Dendritic cell treated with granulocyte-macrophage colony-stimulating factor and Interleukin-4, amounts not matched to agents 40 ng/mL and 50 ng/mL, for 4 days (primary cell): ENCODE results near the gene PLCL2.

Source experiments
- H3K27ac Mint-ChIP-seq: one replicate; pipeline ENCODE4 v1.8.0; 2022; ENCODE audit warnings: mild to moderate bottlenecking, mixed read lengths
- H3K27me3 Mint-ChIP-seq: one replicate; pipeline ENCODE4 v1.8.0; 2022; ENCODE audit warnings: mild to moderate bottlenecking, mixed read lengths
- H3K36me3 Mint-ChIP-seq: one replicate; pipeline ENCODE4 v1.8.0; 2022; ENCODE audit warnings: low read depth, mixed read lengths
- H3K4me1 Mint-ChIP-seq: one replicate; pipeline ENCODE4 v1.8.0; 2022; ENCODE audit warnings: low read depth, mixed read lengths
- H3K4me3 Mint-ChIP-seq: one replicate; pipeline ENCODE4 v1.8.0; 2022; ENCODE audit warnings: mild to moderate bottlenecking, moderate library complexity, mixed read lengths
- H3K9me3 Mint-ChIP-seq: one replicate; pipeline ENCODE4 v1.8.0; 2022; ENCODE audit warnings: mixed read lengths
- intact Hi-C: fragments of 100-400 bp; cut with micrococcal nuclease; formaldehyde crosslinking; loops from one replicate; pipeline ENCODE4 v1.15.0; 2022

The PLCL2 gene

DNA sequence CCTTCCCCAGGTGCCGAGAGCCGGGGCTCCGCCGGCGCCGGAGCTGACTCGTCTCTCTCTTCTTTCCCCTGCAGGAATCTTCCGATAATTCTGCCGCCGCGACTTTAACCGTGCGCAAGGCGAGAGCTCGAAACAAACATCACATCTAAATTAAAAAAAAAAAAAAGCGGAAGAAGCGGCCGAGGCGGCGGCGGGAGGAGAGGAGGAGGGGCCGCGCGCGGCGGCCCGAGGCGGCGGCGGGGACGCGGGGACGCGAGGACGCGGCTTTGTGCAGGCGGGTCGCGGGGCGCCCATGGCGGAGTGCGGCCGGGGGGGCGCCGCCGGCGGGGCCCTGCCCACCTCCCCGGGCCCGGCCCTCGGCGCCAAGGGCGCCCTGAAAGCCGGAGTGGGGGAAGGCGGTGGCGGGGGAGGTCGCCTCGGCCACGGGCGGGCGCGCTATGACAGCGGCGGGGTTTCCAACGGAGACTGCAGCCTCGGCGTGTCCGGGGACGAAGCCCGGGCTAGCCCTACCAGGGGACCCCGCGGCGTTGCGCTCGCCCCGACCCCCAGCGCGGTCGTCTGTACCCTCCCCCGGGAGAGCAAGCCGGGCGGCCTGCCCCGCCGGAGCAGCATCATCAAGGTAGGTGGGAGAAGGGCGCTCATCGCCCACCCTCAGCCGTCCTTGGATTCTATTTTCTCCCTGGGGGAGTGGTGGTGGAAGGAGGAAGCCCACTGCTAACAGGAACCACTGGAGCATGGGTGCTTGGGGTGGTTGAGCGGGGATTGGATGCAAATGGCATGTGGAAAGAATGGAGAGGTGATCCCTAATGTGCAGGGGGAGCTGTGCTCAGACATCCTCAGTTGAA, at the start of gene PLCL2:
TSS of gene PLCL2 (plus strand) at position 208 of the 845 bp plus-strand sequence. CDS start at position 293, 85 bp downstream.
- Mint-ChIP-seq H3K9me3 (no peaks in the 10 kb centered on the region), H3K36me3 (peaks cover 16% of the 10 kb centered on the region), H3K4me3 (peak within 1 kb of the TSS; percentile 93), H3K27me3 (no peaks in the 10 kb centered on the region), H3K27ac (peak within 1 kb of the TSS; percentile 84), H3K4me1 (peaks cover 53% of the 10 kb centered on the region)
- intact Hi-C loops: loop anchor here (5.0 to 10.0 kb wide), 2 partner anchors 43 to 280 kb away; partner anchors contain the start of gene DAZL

DNA sequence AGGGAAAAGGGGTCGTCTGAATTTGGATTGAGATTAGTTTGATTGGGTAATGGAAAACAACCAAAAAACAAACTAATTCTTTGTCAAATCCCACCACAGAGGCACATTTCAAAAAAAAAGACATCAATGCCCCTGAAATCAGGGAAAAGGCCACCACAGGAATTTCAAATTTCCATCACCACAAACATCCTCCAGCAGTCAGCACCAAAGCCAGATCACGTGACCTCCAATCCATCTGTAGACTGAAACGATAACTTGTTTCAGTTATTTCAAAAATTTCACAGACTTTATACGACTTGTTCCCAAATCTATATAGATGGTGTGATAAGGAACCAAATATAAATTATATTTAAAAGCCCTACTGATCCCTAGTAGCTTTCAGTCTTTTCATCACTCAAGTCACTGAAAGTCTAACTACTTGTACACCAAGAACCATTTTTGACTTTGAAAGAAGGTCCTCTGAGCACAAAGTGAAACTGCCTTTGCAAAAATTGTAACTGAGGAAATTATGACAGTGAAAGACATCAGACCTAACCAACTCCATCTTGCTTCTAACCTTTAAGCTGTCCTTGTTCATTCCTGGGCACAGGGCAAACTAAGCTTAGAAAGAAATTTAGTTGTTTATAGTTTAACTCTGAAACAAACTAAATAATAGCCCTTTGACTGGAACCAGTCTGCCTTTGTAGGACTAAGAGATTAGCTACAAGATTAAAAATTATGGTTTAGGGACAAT, 48.1 kb upstream of the PLCL2 start:
- Mint-ChIP-seq H3K27ac (no peak overlapping the region), H3K36me3 (no peaks in the 10 kb centered on the region), H3K9me3 (no peaks in the 10 kb centered on the region), H3K27me3 (no peaks in the 10 kb centered on the region), H3K4me1 (peaks cover 2% of the 10 kb centered on the region), H3K4me3 (no peak overlapping the region)
- intact Hi-C loops: loop anchor here (10.0 kb wide), 1 partner anchor 198 kb away; no protein-coding TSS in a partner anchor

DNA sequence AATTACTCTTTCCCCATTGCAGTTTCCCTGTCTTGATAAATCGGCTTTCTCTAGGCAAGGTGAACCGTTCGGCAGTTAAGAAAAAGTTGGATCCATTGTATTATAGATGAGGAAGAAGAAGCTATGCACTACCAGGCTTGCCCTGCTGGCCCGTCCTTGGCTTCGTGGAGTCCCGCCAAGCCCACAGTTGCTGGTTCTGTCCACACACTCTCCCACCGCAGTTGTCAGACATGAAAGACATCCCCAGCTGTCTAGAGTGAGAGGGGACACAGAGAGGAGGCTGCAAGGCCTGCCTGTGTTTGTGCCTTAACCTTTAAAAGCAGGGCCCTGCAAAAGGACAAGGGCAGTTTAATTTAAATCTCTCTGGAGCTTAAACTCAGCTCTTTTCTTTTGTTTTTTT, 47.2 kb upstream of the PLCL2 start:
- Mint-ChIP-seq H3K27me3 (no peaks in the 10 kb centered on the region), H3K9me3 (no peaks in the 10 kb centered on the region), H3K36me3 (no peaks in the 10 kb centered on the region), H3K4me1 (peaks cover 11% of the 10 kb centered on the region), H3K4me3 (no peak overlapping the region), H3K27ac (no peak overlapping the region)
- intact Hi-C loops: loop anchor here (10.0 kb wide), 1 partner anchor 197 kb away; no protein-coding TSS in a partner anchor

DNA sequence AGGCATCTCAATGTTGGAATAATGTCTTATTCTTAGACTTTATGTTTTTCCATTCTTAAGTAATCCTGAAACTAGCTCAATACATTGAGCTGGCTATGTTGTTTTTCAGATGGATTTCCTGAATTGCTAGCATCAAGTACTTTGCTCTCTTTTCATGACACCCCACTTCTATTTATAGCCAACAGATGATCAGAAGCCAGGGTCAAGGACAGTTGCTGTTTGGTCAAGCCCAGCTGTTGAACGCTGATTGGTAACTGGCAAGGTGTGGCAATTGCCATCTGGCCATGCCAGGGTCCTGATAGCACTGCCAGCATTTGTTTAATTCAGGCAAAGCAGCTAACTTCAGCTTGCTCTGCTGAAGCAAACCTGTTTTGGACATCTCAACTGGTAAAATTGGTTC, 46.2 kb upstream of the PLCL2 start:
- Mint-ChIP-seq H3K27ac (no peak overlapping the region), H3K4me3 (no peak overlapping the region), H3K27me3 (no peaks in the 10 kb centered on the region), H3K9me3 (no peaks in the 10 kb centered on the region), H3K4me1 (peaks cover 20% of the 10 kb centered on the region), H3K36me3 (no peaks in the 10 kb centered on the region)
- intact Hi-C loops: loop anchor here (10.0 kb wide), 1 partner anchor 196 kb away; no protein-coding TSS in a partner anchor

DNA sequence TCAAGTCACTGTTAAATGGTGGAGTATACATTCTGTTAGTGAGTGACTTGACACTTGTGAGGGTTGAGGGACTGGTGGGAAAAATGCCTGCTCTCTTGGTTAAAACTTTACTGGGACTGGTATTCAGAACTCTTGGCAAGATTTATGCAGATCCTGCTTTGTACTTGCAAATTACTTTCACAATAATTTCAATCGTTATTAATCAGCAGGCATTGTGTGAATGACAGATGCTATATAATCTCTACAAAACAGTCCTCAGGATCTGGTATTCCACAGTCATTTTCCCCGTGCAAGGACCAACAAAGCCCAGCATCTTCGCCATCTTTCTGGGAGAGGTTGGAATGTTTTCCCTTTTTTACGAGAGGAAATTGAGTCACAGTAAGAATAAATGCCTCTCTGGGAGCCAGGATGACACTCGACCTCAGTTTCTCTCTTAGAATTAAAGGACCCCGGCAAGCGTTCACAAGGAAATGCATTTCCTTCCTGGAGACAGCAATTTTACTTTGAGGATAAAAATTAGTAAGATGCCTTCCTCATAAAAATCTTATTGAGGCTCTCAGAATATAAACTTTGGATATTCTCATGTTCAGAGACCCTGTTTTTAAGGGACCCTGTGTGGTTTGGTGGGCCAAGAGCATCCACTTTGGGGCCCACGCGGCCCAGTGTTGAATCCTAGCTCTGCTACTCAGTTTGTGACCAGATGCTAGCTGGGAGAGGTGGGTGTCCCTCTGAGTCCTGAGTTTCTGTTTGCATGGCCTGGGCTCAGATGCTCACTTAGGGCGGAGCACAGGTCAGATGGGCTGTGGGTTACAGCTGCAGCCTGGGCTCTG, 45.3 kb upstream of the PLCL2 start:
- Mint-ChIP-seq H3K9me3 (no peaks in the 10 kb centered on the region), H3K4me1 (peaks cover 27% of the 10 kb centered on the region), H3K4me3 (no peak overlapping the region), H3K36me3 (no peaks in the 10 kb centered on the region), H3K27me3 (no peaks in the 10 kb centered on the region), H3K27ac (no peak overlapping the region)
- intact Hi-C loops: loop anchor here (5.0 to 10.0 kb wide), 2 partner anchors 43 to 195 kb away; partner anchors contain the start of gene PLCL2

DNA sequence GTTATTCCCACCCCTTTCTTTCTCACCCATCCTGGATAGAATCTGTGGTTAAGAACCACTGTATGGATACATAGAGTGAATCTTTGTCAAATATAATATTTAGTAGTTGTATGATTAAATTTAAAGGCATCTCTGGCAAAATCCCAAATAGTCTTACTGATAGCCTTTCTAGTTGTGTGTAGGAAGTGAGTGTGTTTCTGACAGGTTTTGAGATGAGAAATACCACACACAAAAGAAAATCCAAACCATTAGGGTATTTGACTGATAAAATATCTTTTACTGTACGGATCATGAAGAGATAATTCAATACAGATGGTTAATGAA, 44.7 kb upstream of the PLCL2 start:
- Mint-ChIP-seq H3K27ac (no peak overlapping the region), H3K27me3 (no peaks in the 10 kb centered on the region), H3K36me3 (no peaks in the 10 kb centered on the region), H3K4me3 (no peak overlapping the region), H3K9me3 (no peaks in the 10 kb centered on the region), H3K4me1 (peaks cover 33% of the 10 kb centered on the region)
- intact Hi-C loops: loop anchor here (5.0 kb wide), 1 partner anchor 42 kb away; the partner anchor contains the start of gene PLCL2

DNA sequence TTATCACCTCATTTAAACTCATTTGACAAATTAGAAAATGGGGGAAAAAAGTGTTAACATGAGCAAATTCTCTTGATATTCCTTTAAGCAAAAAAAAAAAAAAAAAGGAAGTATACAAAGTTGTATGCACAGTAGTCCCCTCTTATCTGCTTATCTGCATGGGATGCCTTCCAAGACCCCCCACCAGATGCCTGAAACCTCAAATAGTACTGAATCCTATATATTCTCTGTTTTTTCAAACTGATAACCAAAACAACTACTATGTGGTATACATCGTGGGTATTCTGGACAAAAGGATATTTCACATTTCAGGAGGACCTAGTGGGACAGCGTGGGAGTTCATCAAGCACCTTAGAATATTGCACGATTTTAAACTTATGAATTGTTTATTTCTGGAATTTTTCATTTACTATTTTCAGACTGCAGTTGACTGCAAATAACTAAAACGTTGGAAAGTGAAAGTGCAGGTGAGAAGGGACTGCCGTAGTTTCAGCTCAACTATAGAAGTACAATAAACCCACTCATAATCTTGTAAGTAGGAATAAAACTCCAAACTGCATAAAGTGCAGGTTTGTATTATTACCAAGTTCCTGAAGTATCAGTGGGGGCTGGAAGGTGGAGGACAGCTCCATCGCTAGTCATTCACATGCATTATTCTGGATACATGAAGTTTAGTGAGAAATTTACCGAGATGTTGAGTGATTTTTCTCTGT, 43.6 kb upstream of the PLCL2 start:
- Mint-ChIP-seq H3K4me3 (peak overlapping the region; percentile 20), H3K4me1 (peaks cover 41% of the 10 kb centered on the region), H3K27me3 (no peaks in the 10 kb centered on the region), H3K36me3 (no peaks in the 10 kb centered on the region), H3K9me3 (no peaks in the 10 kb centered on the region), H3K27ac (peak overlapping the region; percentile 98)
- intact Hi-C loops: loop anchor here (5.0 kb wide), 1 partner anchor 41 kb away; the partner anchor contains the start of gene PLCL2

DNA sequence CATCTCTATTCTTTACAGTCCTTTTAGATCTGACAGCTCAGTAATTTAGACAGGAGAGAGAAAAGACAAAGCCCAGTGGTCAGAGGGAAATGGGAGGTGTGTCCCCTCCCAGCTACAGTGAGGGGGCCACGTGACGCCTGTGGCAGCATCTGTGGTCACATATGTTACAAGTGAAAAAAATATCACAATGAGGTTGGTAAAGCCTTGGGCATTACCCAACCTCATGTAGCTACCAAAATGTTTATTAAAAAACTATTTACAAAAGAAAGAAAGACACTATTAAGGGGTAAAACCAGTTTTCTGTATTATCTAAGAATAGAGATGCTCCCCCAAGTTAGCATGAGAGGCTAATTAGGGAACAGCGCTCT, 42.9 kb upstream of the PLCL2 start:
- peaks cover 48% of the 10 kb centered on the region for H3K4me1 Mint-ChIP-seq

DNA sequence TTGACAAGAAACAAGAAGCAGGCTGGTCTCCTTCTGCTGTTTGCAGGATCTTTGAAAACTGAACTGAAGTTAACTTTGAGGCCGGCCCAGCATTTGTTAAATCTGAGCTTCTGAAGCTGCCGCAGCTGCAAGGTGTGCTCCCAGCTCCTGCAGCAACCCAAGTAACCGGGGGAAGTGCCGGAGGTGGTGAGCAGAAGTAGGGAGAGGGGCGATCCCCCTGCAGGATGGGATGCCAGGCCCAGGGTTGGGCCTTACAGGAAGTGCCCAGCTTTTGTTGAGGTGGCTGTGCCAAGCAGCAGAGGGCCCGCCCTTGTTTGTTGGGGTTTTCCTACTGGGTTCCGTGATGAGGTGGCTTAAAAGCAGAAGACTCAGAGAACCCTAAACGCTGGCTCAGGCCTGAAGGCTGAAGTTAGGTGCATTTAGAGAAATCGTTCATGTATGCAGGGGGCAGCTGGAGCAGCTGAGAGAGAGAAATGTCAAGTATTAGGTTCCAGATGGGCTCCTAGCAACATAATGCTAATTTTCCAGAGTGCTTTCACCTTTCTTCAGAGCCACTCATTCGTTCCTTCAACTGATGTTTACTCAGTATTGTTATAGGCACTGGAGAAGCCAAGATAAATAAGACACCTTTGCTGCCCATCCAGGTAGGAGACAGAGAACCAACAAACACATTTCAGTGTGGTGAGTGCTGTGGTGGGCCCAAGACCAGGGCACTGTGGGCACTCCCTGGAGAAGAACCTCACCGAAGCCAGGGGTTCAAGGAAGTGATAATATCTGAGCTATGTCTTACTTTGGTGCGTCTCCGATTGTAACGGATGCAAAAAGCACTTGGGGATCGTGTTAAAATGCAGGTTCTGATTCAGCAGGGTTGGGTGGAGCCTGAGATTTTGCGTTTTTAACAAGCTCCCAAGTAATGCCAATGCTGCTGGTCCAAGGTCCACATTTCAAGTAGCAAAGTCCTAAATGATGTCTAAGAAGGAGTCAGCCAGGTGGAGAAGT, 42.2 kb upstream of the PLCL2 start:
- Mint-ChIP-seq H3K9me3 (no peaks in the 10 kb centered on the region), H3K27ac (peak overlapping the region; percentile 98), H3K4me1 (peaks cover 55% of the 10 kb centered on the region), H3K36me3 (no peaks in the 10 kb centered on the region), H3K4me3 (peak overlapping the region; percentile 51), H3K27me3 (no peaks in the 10 kb centered on the region)
- intact Hi-C loops: loop anchor here (5.0 kb wide), 1 partner anchor 40 kb away; the partner anchor contains the start of gene PLCL2

More for the DNA sequence above, 42.9 kb upstream of the PLCL2 start:
- Mint-ChIP-seq H3K36me3 (no peaks in the 10 kb centered on the region), H3K4me3 (peak overlapping the region; percentile 9), H3K27me3 (no peaks in the 10 kb centered on the region), H3K9me3 (no peaks in the 10 kb centered on the region), H3K27ac (peak overlapping the region; percentile 98)
- intact Hi-C loops: loop anchor here (5.0 kb wide), 1 partner anchor 40 kb away; the partner anchor contains the start of gene PLCL2

DNA sequence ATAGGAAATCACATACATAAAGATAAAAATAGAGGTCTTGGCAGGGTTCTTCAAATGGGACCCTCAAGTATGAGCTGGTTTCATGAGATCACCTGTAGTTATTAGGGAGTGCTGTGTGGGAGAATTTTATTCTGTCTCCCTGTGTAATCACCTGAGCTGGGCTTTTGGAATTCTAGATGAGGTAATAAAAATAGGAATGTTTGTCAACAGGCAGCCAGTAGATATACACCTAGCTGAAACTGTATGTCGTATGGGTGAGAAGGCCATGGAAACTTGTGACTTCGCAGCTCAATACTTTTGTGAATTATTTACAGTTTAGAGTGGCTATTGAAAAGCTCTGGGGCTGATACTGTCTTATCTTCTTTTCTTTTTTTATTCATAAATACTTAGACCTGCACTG, 40.5 kb upstream of the PLCL2 start:
- Mint-ChIP-seq H3K4me3 (no peak overlapping the region), H3K27me3 (no peaks in the 10 kb centered on the region), H3K4me1 (peaks cover 64% of the 10 kb centered on the region), H3K9me3 (no peaks in the 10 kb centered on the region), H3K36me3 (no peaks in the 10 kb centered on the region), H3K27ac (peak overlapping the region; percentile 98)
- intact Hi-C loops: loop anchor here (5.0 kb wide), 1 partner anchor 38 kb away; the partner anchor contains the start of gene PLCL2

DNA sequence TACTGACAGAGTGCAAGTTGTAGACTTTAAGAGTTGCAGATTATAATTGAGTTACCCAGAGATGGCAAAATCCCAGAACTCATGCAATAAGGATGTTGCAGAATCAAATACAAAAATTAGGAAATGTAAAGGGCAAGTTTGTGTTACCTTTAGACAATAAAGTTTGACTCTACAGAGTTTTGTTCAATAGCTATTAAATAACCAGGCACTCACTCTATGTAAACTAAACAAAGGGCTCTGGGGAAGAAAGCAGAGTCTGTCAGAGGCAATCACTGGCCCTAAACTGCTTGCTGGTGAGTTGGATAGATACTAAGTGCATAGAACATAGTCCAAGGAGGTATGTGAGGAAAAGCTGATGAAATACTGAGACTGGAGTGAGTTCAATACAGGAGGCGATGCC, 40.0 kb upstream of the PLCL2 start:
- no peaks in the 10 kb centered on the region for H3K9me3 Mint-ChIP-seq
- intact Hi-C loops: loop anchor here (5.0 kb wide), 2 partner anchors 38 to 42 kb away; partner anchors contain the start of gene PLCL2
- no peak overlapping the region for H3K4me3 Mint-ChIP-seq
- H3K36me3 Mint-ChIP-seq: no peaks in the 10 kb centered on the region
- no peaks in the 10 kb centered on the region for H3K27me3 Mint-ChIP-seq
- peaks cover 70% of the 10 kb centered on the region for H3K4me1 Mint-ChIP-seq
- peak overlapping the region; percentile 60 for H3K27ac Mint-ChIP-seq
